OCI-LY7 (cell line): ENCODE results near the gene CCDC93.

ENCODE experiments used
- CTCF ChIP-seq: fragments of 200-600 bp; sonication (generic); conservative IDR thresholded peaks from 2 replicates; pipeline ENCODE4 v1.5.1; 2014; ENCODE audit warnings: mild to moderate bottlenecking, antibody characterized with exemption, low read length, moderate library complexity, mixed read lengths
- EZH2phosphoT487 ChIP-seq: fragments of 200-600 bp; sonication (generic); IDR thresholded peaks from 2 replicates; pipeline ENCODE4 v1.6.1; 2018; ENCODE audit warnings: low read depth, borderline replicate concordance, mild to moderate bottlenecking, mixed run types, antibody characterized with exemption, low read length, moderate library complexity, mixed read lengths

GRCh38 chr2:118058951-118059350, 45.1 kb upstream of the CCDC93 start:
- TF ChIP-seq CTCF (no peak), EZH2phosphoT487 (no peak)
